ENCODE data around the gene VRK1.

The VRK1 gene

GRCh38 chr14:96852823-96853422 is 55.7 kb downstream of the VRK1 start:
- peak; percentile 96 for ATAC-seq

GRCh38 chr14:96858643-96859042 is 61.5 kb downstream of the VRK1 start:
- ATAC-seq = no peak
- TF ChIP-seq GLIS3 (CRISPR knock-in tag; IDR thresholded peaks at IDR 0.05) = no peak
- no peak for TF ChIP-seq TCF4 (CRISPR knock-in tag; IDR thresholded peaks at IDR 0.05; ENCODE audit: borderline replicate concordance)
- no peak for TF ChIP-seq CSRNP3 (CRISPR knock-in tag; IDR thresholded peaks at IDR 0.05)
- no peak for TF ChIP-seq ZNF70 (CRISPR knock-in tag; IDR thresholded peaks at IDR 0.05)
- TF ChIP-seq SNAI2 (CRISPR knock-in tag; IDR thresholded peaks at IDR 0.05) = no peak
- TF ChIP-seq RARB (CRISPR knock-in tag; IDR thresholded peaks at IDR 0.05) = no peak
- no peak for TF ChIP-seq TOX (CRISPR knock-in tag; IDR thresholded peaks at IDR 0.05; ENCODE audit: borderline replicate concordance)
- no peak for TF ChIP-seq ESRRG (CRISPR knock-in tag; IDR thresholded peaks at IDR 0.05)
- TF ChIP-seq ZFP3 (CRISPR knock-in tag; IDR thresholded peaks at IDR 0.05) = no peak
- TF ChIP-seq PPARA (CRISPR knock-in tag; IDR thresholded peaks at IDR 0.05; ENCODE audit: borderline replicate concordance) = no peak
- no peak for TF ChIP-seq BACH2 (CRISPR knock-in tag; IDR thresholded peaks at IDR 0.05; ENCODE audit: borderline replicate concordance)
- no peak for TF ChIP-seq CREB5 (CRISPR knock-in tag; IDR thresholded peaks at IDR 0.05; ENCODE audit: low read depth)
- no peak for TF ChIP-seq ZNF8 (CRISPR knock-in tag; IDR thresholded peaks at IDR 0.05)
- no peak for TF ChIP-seq ZFP30 (CRISPR knock-in tag; IDR thresholded peaks at IDR 0.05)
- no peak for TF ChIP-seq ZC3H10 (CRISPR knock-in tag; IDR thresholded peaks at IDR 0.05)

More at GRCh38 chr14:96852823-96853422, 55.7 kb downstream of the VRK1 start:
- no peak for TF ChIP-seq OSR1 (CRISPR knock-in tag; IDR thresholded peaks at IDR 0.05)
- no peak for TF ChIP-seq ISL1 (CRISPR knock-in tag; IDR thresholded peaks at IDR 0.05)
- no peak for TF ChIP-seq CREB5 (CRISPR knock-in tag; IDR thresholded peaks at IDR 0.05; ENCODE audit: low read depth)
- TF ChIP-seq ZNF565 (CRISPR knock-in tag; conservative IDR thresholded peaks at IDR 0.05; ENCODE audit: low read depth) = no peak
- no peak for TF ChIP-seq CSDC2 (CRISPR knock-in tag; IDR thresholded peaks at IDR 0.05)
- TF ChIP-seq ZFP3 (CRISPR knock-in tag; IDR thresholded peaks at IDR 0.05) = no peak
- no peak for TF ChIP-seq ZNF8 (CRISPR knock-in tag; IDR thresholded peaks at IDR 0.05)
- no peak for TF ChIP-seq ZC3H10 (CRISPR knock-in tag; IDR thresholded peaks at IDR 0.05)
- no peak for TF ChIP-seq POU6F1 (CRISPR knock-in tag; IDR thresholded peaks at IDR 0.05; ENCODE audit: borderline replicate concordance, low read depth)
- TF ChIP-seq GLIS3 (CRISPR knock-in tag; IDR thresholded peaks at IDR 0.05) = no peak
- TF ChIP-seq SNAI2 (CRISPR knock-in tag; IDR thresholded peaks at IDR 0.05) = no peak
- no peak for TF ChIP-seq ZFP30 (CRISPR knock-in tag; IDR thresholded peaks at IDR 0.05)
- TF ChIP-seq TCF4 (CRISPR knock-in tag; IDR thresholded peaks at IDR 0.05; ENCODE audit: borderline replicate concordance) = no peak
- no peak for TF ChIP-seq PATZ1 (CRISPR knock-in tag; IDR thresholded peaks at IDR 0.05; ENCODE audit: borderline replicate concordance)
- no peak for TF ChIP-seq TSHZ2 (CRISPR knock-in tag; IDR thresholded peaks at IDR 0.05)
- no peak for TF ChIP-seq PPARA (CRISPR knock-in tag; IDR thresholded peaks at IDR 0.05; ENCODE audit: borderline replicate concordance)
- TF ChIP-seq ESRRG (CRISPR knock-in tag; IDR thresholded peaks at IDR 0.05) = no peak

Data from SK-N-SH treated with all-trans-retinoic acid at 6 μM for 48 hours (cell line).